LoVo (cell line): Measurements from ENCODE around the gene CRY2.

Experiments used
- DNase-seq: peaks from one replicate; pipeline ENCODE4 v3.0.0-alpha.2; 2016; ENCODE audit warnings: low spot score

Gene CRY2

DNA sequence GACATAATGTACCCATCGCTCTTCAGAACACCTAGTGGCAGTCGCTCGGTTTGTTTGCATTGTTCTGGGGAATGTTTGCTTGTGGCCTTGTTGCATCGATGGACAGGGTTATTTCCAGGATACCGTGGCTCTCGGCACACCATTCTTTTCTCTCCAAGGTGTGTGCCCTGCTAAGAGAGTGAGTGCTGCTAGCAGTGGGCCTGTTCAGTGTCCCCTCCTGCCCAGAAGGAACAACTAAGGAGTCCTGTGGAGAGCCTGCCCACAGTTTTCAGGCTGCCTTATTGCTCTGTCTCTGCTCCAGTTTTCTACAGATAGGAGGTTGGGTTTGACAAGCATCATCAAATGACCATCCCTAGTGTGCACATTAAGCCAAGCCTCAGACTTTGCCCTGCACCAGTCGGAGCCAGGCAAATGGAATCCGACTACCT is 1.4 kb downstream of the CRY2 start:
- no peak for DNase-seq

DNA sequence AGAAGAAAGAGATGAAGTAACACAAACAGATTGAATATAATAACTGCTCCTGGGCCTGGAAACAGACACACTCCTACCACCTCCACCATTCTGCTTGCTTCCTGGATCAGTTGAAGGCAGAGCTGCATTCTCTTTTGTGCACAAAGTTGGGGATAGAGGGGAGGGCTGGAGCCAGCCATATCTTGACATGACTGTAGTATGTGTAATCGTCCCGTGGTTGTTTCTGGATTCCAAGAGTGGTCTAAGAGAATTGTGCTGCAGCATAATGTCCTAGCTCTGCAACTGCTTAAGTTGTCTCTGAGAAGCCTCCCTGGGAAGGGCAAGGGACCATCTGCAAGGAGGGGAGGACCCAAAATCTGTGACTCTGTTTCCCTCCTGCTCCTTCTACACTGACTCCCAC is 3.2 kb downstream of the CRY2 start:
- no peak for DNase-seq

DNA sequence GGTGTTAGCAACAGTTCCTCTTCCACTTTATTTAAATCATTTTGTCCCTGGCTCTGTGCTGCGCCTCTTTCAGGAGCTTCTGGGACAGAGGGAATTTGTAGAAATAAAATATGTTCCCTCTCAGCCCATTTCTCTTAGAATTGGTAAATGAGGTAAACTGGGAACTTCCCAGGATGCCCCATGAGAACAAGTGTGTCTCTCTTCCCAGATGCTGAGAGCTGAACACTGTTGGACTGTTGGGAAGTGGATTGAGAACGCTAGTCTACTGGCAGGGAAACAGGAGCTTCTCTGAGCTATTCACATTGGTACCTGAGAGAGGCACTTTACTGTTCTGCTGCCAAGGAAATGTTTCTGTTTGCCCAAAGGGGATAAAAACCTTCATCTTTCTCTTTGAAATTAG is 4.0 kb downstream of the CRY2 start:
- DNase-seq, result no peak

DNA sequence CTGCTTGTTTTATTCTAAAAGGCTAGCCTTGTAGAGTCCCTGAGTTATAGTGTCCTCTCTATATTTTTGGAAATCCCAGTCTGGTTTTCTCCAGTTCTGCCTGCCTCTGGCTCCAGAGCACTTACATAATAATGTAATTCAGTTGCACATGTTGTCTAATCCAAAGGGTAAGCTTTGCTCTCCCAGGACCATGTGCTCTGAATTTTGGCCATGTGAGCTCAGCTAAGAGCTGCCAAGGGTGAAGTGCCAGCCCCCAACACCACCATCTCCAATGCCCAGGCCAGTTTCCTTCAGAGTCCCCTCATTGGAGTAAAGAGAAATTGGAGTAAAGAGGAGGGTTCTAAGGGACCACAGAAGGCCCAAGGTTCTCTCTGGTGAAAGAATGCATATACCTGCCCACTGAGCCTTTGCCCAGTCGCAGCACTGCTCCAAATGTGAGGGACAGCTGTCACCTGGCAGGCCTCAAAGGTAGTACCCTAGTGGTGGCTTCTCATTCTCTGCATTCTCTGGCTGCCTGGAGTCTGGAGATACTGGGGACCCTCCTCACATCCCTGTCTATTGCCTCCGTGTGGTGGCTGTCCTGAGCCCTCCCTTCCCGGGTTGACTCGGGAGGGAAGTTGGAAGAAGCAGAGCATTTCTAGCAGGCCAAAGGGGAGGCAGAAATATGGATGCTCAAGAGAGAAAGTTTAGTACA is 4.9 kb downstream of the CRY2 start:
- DNase-seq, result no peak

DNA sequence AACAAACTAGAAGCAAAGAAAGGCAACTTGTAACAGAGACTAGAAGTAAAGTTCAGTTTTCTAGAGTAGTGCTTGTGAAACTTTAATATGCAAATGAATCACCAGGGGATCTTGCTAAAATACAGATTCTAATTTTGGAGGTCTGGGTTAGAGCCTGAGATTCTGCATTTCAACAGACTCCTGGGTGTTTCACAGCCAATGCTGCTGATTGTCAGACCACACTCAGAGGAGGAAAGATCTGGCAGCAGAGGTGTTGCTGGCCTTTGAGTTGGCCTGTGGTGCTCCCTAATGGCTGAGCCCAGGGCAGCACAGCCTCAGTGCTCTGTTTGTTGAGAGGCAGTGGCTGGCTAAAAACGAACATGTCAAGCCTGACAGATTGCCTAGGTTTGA is 5.4 kb downstream of the CRY2 start:
- no peak for DNase-seq

DNA sequence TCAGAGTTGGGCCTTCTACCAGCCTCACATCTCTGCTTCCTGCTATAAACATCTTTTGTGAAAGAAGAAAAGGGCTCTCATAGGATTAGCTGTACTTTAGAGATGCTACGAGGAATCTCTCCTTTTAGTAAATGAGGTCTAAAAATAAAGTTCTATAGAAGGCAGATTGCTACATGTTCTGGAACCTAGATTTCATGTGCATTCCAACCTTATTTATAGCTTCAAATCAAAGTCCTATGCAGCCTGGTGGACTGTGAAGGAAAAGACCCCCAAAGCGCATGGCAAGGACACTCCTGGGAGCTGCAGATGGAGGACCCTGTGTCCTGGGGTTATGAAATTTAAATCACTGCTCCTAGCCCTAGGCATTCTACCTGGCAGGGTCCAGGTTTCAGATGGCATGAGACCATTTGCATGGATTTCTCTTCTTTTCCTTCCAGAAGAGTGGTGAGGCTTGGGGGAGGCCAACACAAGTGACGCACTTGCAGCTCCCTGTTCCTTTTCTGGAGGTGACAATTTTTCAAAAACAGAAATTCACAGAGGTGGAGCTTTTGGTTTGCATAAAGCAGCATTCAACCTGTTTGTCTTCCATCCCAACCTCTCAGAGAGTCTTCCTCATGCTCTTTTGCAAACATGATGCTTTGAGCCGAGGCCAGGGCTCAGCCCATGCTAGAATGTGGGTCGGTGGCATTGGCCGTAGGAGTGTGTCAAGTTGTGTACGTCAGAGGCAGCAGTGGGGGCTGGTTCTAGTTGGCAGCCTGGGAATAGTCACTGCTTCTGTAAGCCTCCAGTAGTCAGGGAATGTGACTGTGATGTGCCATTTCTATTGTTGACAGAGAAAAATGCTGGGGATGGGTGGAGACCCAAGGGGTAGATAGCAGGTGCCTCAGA is 6.3 kb downstream of the CRY2 start:
- no peak for DNase-seq

DNA sequence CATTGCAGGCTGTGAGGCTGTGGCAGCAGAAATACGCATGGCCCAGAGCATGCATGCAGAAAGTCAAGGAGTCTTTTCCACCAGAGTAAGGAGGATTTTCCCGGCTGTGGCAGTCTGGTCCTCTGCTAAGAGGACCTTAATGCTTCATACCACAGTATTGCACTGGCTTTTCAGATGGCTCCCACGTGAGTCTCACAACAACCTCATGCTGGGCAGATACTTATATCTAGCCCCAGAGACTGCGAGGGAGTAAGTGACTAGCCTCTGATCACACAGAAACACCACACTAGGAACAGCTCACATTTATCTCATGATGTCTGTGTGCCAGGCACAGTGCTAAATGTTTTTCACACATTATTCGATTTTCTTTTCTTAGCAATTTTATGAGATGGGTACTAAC is 8.0 kb downstream of the CRY2 start:
- DNase-seq, result no peak

DNA sequence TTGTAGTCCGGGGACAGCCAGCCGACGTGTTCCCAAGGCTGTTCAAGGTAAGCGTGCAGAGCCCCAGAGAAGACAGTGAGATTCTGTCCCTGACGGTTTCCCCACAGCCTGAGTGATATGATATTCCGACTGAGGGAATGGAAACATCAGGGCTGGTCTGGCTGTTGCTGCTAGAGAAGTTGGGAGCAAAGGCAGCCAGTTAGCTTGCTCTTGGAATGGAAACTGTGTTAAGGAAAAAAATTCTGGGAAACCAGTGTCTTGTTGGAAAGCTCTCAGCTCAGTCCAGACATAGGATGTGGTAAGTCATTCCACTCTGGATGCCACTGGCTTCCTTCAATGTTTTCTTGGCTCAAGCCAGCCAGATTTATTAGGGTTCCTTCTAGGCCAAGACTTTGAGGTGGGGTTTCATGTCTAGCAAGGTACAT is 8.8 kb downstream of the CRY2 start:
- DNase-seq, result no peak

DNA sequence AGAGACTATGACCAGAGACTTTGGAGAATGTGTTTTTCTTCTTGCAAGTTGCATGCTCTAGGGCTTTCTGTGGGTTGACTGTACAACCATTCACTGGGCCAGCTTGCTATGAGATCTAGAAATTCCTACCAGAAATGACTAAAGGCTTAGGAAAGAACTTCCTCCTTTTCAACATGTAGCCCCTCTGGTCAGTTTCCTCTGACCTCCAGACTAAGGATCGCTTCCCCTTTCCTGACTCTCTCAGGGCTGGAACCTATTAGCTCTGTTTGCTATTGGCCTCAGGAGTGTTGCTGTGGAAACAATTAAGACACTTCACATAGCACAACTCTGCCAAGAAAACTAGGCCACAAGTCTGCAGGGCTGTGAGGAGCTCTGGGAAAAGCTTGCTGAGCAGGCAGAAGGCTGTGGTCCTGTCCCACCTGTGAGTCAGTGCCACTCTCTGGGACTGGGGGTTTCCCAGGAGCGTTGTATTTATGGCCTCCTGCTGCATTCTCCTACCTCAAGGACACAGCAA is 10.7 kb downstream of the CRY2 start:
- DNase-seq, result no peak

DNA sequence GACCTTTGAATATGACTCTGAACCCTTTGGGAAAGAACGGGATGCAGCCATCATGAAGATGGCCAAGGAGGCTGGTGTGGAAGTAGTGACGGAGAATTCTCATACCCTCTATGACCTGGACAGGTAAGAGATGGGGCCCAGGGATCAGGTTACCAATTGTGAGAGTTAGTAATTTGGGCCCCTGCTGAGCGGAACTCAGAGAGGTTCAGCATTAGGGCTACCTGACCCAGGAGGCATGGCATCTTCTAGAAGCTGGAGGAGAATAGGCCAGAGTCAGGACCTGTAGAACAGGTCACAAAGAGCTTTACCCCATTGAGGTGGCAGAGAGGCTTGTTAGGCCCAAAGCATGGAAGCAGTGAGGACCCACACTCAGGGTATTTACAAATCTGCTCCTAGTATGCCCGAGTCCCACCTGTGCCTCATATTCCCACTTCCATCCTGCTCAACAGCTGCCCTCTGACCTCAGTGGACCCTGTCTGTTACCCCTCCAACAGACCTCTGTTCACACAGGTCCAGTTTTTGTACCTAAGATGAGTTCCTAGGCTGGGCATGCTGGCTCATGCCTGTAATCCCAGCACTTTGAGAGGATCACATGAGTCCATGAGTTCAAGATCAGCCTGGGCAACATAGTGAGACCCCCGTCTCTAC is 11.6 kb downstream of the CRY2 start:
- DNase-seq, result no peak

DNA sequence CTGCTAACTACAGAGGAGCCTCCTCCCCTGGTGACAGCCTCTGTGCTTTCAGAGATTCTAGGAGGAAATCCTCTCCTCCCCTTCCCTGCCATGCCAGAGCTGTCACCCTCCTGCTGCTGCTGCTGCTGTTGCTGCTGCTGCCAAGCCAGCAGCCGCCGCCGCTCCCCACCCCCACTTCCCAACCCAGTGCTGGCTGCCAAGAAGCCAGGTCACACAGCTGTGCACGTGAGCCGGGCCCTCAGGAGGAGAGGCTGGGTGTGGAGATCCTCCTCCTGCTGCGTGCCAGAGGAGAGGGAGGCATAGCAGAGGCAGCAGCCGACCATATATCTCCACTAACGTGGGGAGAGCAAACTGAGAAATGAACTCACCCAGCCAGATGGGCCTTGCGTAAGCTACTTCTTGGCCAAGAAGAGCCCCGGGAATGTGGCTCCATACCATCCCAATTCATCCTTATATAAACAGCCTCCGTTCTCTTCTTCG is 12.4 kb downstream of the CRY2 start:
- DNase-seq, result no peak

DNA sequence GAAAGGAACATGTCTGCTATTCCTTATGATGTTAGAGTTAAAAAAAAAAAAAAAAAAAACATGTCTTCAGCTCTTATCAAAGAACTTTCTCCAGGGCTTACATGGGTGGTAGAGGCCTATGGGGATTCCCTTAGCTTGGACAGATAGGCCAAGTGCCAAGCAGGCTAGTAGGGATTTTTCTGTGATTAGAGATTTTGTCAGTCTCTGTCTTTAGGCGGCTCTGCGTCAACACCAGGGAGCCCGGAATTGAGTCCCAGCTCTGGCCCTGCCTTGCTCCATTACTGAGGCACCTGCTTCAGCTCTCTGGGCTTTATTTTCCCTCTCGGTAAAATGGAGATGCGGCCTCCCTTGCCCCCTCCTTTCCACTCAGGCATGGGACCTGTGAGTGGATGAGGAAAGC is 13.1 kb downstream of the CRY2 start:
- no peak for DNase-seq

DNA sequence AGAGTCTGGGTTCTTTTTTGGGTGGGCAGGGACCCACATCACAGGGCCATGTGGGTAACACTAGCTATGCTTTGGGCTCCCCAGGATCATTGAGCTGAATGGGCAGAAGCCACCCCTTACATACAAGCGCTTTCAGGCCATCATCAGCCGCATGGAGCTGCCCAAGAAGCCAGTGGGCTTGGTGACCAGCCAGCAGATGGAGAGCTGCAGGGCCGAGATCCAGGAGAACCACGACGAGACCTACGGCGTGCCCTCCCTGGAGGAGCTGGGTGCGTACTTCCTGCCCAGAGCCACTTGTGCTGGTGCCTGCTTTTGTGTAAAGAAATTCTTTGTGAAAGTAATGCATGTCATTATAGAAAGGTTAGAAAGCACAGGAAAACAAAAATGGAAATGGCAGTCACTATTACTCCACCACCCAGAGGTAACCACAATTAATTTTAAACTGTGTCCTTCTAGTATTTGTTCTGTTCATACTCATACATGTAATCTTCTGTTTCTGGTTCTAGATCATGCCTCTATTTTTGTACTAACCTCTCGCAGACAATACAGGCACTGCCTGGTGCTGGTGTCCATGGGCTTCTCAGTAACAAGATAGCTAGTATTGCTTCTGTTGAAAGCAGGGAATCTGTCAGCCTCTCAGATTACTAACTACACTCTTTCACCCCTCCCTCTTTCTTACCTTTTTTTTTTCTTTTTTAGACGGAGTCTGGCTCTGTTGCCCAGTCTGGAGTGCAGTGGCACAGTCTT is 13.7 kb downstream of the CRY2 start:
- DNase-seq, result no peak

DNA sequence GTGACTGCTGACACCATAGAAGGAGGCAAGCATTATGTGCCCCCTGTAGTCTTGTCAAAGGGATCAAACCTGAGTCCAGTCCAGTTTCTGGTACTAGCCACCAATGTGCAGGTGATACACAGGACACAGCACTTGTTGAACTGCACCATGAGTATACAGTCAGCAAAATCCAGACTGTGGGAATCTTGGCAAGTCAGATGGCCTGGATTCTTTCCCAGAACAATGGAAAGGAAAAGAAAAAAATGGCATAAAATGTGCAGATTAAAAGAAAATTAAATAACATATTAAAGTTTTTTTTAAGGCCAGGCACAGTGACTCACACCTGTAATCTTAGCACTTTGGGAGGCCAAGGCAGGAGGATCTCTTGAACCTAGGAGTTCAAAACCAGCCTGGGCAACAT is 16.8 kb downstream of the CRY2 start:
- DNase-seq, result no peak

DNA sequence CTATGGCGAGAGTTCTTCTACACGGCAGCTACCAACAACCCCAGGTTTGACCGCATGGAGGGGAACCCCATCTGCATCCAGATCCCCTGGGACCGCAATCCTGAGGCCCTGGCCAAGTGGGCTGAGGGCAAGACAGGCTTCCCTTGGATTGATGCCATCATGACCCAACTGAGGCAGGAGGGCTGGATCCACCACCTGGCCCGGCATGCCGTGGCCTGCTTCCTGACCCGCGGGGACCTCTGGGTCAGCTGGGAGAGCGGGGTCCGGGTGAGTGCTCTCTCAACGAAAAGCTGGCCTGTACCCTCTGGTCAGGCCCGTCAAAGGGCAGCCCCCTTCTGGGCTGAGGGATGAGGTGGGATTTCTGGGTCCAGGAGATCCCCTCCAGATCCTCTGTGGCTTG is 22.3 kb downstream of the CRY2 start:
- DNase-seq, result no peak

DNA sequence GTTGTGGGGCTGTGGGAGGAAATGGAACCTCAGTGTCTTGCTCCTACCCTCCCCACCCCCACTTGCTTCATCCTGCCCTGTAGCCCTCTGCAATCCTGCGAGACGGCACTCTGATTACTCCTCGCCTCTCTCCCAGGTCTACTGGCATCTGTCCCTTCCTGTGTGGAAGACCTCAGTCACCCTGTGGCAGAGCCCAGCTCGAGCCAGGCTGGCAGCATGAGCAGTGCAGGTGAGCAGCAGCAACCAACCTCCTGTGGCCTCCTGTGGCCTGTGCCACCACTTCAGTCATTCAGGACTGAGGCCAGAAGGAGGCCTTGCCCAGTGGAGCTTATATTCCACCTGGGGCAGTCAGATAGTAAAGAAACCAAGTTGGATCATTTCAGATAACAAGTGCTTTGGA is 23.4 kb downstream of the CRY2 start:
- DNase-seq, result no peak

DNA sequence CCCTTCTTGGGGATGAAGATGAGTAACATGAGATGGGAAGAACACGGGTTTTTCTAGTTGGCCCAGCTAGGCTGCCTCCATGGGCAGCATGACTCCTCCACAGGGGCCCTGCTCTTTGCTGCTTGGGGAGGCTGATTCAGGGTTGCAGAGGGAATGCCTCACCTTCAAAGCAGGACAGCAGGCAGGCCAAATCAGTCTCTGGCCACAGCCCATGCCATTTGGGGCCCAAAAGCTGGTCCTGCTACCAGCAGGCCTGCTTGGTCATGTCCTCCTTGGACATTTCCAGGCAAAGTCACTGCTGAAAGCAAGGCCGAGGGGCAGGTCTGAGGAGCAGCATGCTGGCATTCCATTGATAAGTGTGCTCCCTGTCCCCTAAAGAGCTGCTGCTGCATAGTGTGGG is 24.4 kb downstream of the CRY2 start:
- no peak for DNase-seq

DNA sequence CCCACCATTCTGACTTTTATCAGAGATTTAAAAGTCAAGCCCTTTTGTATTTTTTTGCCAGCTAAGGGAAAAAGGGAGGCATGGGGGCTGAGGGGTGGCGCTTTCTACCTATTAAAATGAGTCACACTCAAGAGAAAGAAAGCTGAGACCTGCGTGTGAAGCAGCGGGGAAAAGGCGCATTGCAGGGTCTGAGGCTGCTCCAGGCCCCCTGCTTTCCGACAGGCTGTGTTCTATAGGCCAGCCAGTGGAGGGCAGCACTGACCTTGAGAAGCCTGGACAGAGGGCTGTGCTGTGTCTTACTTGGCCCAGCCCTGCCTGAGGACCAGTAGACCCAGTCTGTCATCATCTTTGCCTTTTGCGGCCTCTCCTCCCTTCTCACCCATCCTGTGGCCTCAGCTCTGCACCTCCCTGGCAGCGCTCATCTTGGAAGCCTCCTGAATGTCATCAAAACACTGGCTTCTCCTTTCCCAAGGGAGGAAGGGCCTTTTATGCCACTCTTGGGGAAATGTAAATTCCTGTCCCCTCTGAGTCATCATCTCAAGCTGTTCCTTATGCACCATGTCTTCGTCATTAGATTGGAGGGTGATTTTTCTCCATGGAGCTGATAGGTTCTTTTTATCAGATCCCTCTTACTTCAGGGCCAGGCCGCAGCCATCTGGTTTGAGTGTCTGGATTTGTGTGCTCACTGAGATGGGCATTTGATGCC is 25.5 kb downstream of the CRY2 start:
- no peak for DNase-seq

DNA sequence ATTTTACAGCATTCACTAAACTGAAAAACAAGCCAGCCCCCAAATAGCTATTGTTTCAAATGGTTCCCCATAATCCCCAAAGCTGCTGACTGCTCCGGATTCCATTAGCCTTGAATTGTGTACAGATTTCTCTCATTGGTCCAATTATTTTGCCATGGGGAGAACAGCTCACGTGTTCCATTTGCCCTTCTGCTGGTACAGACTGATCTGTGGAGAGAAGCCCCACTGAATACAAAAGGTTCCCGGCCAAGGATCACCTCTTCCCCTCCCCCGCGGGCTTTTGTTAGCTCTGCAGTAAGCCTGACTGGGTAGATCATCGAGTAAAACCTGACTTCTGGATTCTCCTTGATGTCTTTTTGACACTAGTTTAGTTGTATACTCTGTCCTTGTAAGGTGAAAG is 29.1 kb downstream of the CRY2 start:
- DNase-seq, result no peak

DNA sequence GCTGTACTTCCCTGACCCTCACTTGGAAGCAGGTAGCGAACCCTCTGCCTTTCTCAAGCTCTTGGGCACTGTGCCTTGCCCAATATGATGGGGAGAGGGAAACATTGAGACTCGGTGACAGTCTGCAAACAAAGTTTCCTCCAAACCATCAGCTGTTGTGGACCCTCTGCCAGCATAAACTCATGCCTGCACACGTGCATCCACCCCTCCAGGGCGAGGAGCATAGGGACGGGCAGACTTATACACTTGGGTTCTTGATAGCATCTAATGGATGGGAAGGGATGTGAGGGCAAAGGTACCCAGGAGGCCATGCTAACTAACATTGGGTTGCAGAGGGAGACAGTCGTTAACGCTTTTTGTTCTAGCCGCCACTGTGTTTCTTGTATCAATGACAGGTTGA is 29.9 kb downstream of the CRY2 start:
- DNase-seq, result no peak

DNA sequence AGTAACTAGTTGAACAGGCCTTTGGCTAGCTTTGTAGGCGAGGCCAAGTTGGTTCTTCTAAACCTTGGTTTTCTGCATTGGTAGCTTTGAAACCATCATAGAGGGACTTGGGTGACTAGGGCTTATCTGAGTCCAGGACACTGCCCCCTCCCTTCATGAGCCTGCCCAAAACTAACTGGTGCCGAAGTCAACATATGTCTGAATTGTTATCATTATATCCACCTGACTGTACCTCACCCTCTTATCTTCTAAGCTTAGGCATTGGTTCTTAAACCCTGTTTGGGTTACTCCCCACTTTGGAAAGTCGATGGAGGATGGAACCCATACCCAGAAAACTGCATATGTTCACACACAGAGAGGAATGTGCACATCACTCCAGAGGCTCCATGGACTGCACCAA is 30.6 kb downstream of the CRY2 start:
- no peak for DNase-seq
